ENCODE measurements around the gene DPP6. TPM values are rescaled to one million over a fixed set of nuclear protein-coding genes. Genes with fewer than 3 reads are reported as not detected.
"Not testable (repeated sequence)": the region's sequence is repeated elsewhere in the genome, so short reads cannot be mapped to it uniquely, and the experiment has no call there.

DPP6 gene
- not detected in 2 replicates for total RNA-seq

DNA sequence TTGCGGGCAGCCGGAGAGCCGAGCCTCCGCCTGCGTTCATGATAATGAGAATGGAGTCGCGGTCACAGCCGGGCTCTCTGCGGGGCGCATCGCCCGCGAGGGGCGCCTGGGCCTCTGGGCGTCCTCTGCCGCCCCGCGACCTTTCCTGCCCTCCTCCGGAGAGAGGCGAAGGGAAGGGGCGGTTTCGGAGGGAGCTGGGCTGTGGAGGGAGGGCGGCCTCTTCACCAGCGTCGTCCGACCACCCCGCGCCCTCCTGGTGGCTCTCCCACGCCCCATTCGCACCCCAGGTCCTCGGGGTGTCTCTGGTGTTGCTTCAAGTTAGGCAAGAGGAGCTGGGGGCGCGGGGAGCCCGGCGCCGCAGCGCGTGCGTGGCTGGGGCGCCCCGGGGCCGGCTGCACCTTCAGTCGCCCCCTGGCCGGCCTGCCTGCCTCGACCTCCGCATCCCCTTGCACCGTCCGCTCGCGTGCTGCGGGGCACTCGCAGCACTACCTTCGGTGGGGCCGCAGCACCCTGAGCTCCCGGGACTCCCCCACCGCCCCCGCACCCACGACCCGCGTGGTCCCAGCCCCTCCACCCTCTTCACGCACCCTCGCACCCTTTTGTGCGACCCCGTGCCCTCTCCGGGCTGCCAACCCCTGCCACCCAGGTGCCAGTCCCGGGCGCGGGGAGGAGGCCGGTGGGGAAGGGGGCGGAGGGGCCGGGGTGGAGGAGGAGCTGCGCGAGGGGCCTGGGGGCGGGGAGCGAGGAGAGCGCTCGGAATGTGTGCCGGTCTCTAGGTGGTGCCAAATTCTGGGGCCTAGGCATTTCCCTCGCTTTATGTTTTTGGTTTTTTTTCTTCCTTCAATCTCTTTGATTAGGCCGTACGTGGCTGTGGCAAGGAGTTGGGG, at the start of gene DPP6:
Gene DPP6 (plus strand): TSS at position 756 of the 887 bp plus-strand sequence.
- H3K9me3 Mint-ChIP-seq; H3K4me1 Mint-ChIP-seq (ENCODE audit: low read depth); intact Hi-C loops (cut with micrococcal nuclease); H3K27ac Mint-ChIP-seq; H3K4me3 Mint-ChIP-seq (ENCODE audit: low read depth); H3K27me3 Mint-ChIP-seq (ENCODE audit: low read depth); DNase-seq (ENCODE audit: low spot score); H3K36me3 Mint-ChIP-seq (ENCODE audit: low read depth): not testable (repeated sequence)

GRCh38 chr7:154009423-154009911, 42.7 kb upstream of the DPP6 start:
- H3K4me3 Mint-ChIP-seq (ENCODE audit: low read depth); H3K4me1 Mint-ChIP-seq (ENCODE audit: low read depth); DNase-seq (ENCODE audit: low spot score); intact Hi-C loops (cut with micrococcal nuclease); H3K9me3 Mint-ChIP-seq; H3K27me3 Mint-ChIP-seq (ENCODE audit: low read depth); H3K27ac Mint-ChIP-seq; H3K36me3 Mint-ChIP-seq (ENCODE audit: low read depth): not testable (repeated sequence)

DNA sequence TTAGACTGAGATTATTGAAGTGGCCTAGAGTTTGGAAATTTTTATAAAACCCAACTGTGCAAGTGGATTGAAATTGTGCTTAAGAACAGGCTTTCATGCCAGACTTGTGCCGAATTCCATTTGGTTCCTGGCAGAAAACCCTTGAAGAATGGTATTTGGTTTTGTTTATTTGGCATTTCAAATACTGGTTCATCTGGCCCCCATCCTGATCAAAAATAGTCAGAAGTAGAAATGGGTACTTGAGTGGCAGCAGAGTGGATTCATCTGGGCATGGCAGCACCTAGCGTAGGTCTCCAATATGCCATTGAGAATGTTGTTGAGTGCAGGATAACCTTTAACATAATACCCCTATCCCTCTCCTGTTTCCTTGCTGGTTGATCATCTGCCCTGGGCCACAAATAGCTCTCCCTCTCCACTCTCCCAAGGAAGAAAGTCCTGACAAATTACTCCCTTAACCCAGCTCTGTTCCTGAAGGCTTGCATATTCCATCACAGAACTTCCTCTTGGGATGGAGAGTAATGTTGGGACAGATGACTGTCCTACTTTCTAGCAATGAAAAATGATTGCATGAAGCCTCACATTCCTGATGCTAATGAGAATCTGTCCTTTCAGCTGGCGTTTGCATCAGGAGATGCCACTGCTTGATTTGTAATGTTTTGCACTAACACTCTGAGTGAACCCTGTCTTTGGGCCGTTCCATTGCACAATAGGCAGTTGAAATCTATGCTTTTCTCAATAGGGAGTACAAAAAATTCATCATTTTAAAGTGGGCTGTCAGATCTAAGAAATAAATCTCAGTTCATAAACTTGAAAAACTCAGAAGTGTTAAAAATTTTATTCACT, 41.3 kb upstream of the DPP6 start:
- H3K9me3 Mint-ChIP-seq; H3K4me1 Mint-ChIP-seq (ENCODE audit: low read depth); intact Hi-C loops (cut with micrococcal nuclease); H3K27me3 Mint-ChIP-seq (ENCODE audit: low read depth); DNase-seq (ENCODE audit: low spot score); H3K4me3 Mint-ChIP-seq (ENCODE audit: low read depth); H3K36me3 Mint-ChIP-seq (ENCODE audit: low read depth); H3K27ac Mint-ChIP-seq: not testable (repeated sequence)

GRCh38 chr7:154012800-154013199, 39.4 kb upstream of the DPP6 start:
- H3K36me3 Mint-ChIP-seq (ENCODE audit: low read depth); intact Hi-C loops (cut with micrococcal nuclease); H3K27ac Mint-ChIP-seq: not testable (repeated sequence)

GRCh38 chr7:154015636-154016035, 36.6 kb upstream of the DPP6 start:
- intact Hi-C loops (cut with micrococcal nuclease); H3K27ac Mint-ChIP-seq; DNase-seq (ENCODE audit: low spot score): not testable (repeated sequence)

More at GRCh38 chr7:154012800-154013199, 39.4 kb upstream of the DPP6 start:
- not testable (repeated sequence) for H3K4me1 Mint-ChIP-seq (ENCODE audit: low read depth); H3K9me3 Mint-ChIP-seq; H3K27me3 Mint-ChIP-seq (ENCODE audit: low read depth); H3K4me3 Mint-ChIP-seq (ENCODE audit: low read depth); DNase-seq (ENCODE audit: low spot score)

DNA sequence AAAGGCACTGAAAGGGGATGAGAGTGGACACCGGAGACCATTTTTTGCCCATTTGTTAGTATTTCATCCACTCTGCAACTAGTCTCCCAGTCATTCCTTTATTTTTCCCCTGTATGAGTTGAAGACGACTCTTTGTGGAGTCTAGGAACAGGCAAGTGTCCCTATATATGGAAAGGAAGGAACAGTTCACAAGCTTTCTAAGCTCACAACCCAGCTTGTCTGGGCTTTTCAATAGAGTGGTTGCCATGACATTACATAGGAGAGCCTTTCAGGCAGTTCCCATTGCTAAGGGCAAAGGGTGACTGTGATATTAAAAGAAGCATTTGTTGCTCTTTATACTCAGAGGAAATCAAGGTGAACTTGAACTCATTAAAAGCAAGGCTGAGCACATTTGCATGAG, 33.8 kb upstream of the DPP6 start:
- H3K9me3 Mint-ChIP-seq; H3K4me3 Mint-ChIP-seq (ENCODE audit: low read depth); intact Hi-C loops (cut with micrococcal nuclease); H3K36me3 Mint-ChIP-seq (ENCODE audit: low read depth); H3K4me1 Mint-ChIP-seq (ENCODE audit: low read depth); H3K27ac Mint-ChIP-seq; DNase-seq (ENCODE audit: low spot score); H3K27me3 Mint-ChIP-seq (ENCODE audit: low read depth): not testable (repeated sequence)

More at GRCh38 chr7:154015636-154016035, 36.6 kb upstream of the DPP6 start:
- not testable (repeated sequence) for H3K9me3 Mint-ChIP-seq; H3K4me1 Mint-ChIP-seq (ENCODE audit: low read depth); H3K36me3 Mint-ChIP-seq (ENCODE audit: low read depth); H3K27me3 Mint-ChIP-seq (ENCODE audit: low read depth); H3K4me3 Mint-ChIP-seq (ENCODE audit: low read depth)

DNA sequence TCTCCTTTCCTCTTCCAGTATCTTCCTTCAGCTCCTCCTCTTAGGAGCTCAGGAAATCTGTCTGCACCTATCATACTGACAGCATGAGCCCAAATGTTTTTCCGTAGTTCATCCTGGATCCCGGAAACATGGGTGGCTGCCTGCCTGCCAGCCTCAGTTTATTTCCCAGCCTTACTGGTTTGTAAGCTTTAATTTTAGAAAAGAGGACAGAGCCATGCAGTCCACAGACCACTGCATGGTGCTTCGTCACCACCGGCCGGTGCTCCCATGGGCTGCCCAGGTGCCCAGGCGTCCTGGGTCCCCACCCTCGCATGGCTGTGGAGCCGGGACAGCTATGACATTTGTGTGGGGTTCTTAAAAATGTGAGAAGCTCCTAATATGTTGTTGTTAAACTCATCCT, 24.4 kb upstream of the DPP6 start:
- H3K36me3 Mint-ChIP-seq (ENCODE audit: low read depth); DNase-seq (ENCODE audit: low spot score); intact Hi-C loops (cut with micrococcal nuclease); H3K4me3 Mint-ChIP-seq (ENCODE audit: low read depth); H3K27ac Mint-ChIP-seq; H3K4me1 Mint-ChIP-seq (ENCODE audit: low read depth); H3K27me3 Mint-ChIP-seq (ENCODE audit: low read depth); H3K9me3 Mint-ChIP-seq: not testable (repeated sequence)

DNA sequence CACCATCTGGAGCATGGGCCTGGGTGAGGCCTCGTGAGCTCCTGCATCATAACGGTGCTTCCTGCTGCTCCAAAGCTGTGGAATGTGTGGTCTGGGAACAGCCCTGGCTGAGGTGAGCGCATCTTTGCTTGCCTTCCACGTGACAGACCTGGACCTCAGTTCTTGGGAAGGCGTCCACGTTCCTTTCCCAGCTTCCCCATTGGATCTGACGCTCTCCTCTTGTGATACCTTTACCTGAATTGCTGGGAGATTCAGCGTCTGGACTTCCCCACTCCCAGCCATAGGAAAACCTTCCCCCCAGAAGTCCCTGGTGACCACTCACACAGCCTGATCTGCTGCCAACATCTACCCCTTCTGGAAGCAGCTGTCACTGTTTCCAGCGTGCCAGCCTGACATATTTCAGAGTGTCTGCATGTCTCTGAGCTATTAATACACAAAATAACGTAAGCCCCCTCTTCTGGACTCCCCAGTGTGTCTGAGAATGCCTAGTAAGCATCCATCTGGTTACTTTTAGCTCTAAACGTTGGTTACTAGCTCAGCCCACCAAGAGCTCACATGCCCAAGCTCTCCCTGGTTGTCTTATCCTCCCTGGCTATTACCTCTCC, 21.6 kb upstream of the DPP6 start:
- intact Hi-C loops (cut with micrococcal nuclease); H3K27ac Mint-ChIP-seq; DNase-seq (ENCODE audit: low spot score); H3K27me3 Mint-ChIP-seq (ENCODE audit: low read depth); H3K36me3 Mint-ChIP-seq (ENCODE audit: low read depth); H3K4me1 Mint-ChIP-seq (ENCODE audit: low read depth); H3K9me3 Mint-ChIP-seq; H3K4me3 Mint-ChIP-seq (ENCODE audit: low read depth): not testable (repeated sequence)

GRCh38 chr7:154039466-154040165, 12.6 kb upstream of the DPP6 start:
- H3K36me3 Mint-ChIP-seq (ENCODE audit: low read depth); H3K27me3 Mint-ChIP-seq (ENCODE audit: low read depth); intact Hi-C loops (cut with micrococcal nuclease); H3K27ac Mint-ChIP-seq; H3K4me3 Mint-ChIP-seq (ENCODE audit: low read depth); DNase-seq (ENCODE audit: low spot score); H3K4me1 Mint-ChIP-seq (ENCODE audit: low read depth); H3K9me3 Mint-ChIP-seq: not testable (repeated sequence)

- H3K27ac Mint-ChIP-seq; H3K36me3 Mint-ChIP-seq (ENCODE audit: low read depth); H3K9me3 Mint-ChIP-seq; DNase-seq (ENCODE audit: low spot score); H3K4me1 Mint-ChIP-seq (ENCODE audit: low read depth); intact Hi-C loops (cut with micrococcal nuclease); H3K4me3 Mint-ChIP-seq (ENCODE audit: low read depth); H3K27me3 Mint-ChIP-seq (ENCODE audit: low read depth): not testable (repeated sequence)
Observed at GRCh38 chr7:154050394-154050793, 1.8 kb upstream of the DPP6 start.

DNA sequence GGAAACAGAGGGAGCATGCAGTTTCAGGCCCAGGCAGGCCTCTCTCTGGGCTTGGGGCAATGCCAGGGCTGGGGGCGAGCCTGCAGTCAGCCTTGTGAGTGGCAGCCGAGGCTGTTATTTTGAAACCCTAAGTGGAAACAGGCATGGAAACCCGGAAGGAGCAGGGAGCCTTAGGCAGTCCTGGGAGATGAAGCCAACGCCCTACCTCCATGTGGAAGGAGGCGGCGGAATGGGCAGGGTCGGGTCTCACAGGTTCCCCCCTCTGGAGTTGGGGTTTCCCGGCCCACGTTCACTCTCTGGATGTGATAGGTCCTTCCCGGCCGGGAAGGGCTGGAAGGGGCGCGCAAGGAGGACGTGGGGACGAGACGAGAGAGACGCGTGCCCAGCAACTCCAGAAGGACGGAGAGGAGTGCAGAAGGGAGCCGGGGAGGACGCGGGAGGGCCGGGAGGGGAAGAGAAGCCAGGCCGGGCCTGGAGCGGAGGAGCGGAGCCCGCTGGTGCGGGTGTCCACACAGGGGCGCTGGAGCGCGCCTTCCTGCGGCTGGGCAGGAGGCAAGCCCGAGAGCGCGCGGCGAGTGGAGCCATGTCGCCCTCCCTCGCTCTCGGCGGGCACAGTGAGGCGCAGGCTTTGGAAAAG, 1.1 kb upstream of the DPP6 start:
- H3K27ac Mint-ChIP-seq; H3K36me3 Mint-ChIP-seq (ENCODE audit: low read depth): not testable (repeated sequence)

More for the DNA sequence above, 1.1 kb upstream of the DPP6 start:
- H3K4me1 Mint-ChIP-seq (ENCODE audit: low read depth); H3K27me3 Mint-ChIP-seq (ENCODE audit: low read depth); DNase-seq (ENCODE audit: low spot score); intact Hi-C loops (cut with micrococcal nuclease); H3K9me3 Mint-ChIP-seq; H3K4me3 Mint-ChIP-seq (ENCODE audit: low read depth): not testable (repeated sequence)

All from activated T-helper 2 cell treated with anti-CD3 and anti-CD28 coated beads, Interferon-gamma antibody, Interleukin-2, Interleukin-4, amounts not matched to agents 10 μg/mL and 5 μg/mL and 100 μg/mL, durations not matched to agents 14 hours and 24 hours and 36 hours (primary cell).